Activated CD4-positive, alpha-beta T cell treated with anti-CD3 and anti-CD28 coated beads, Interleukin-2, amount 50 U/mL, for 4 hours (primary cell): ENCODE data around the gene KIF12.

ENCODE experiments used
- DNase-seq, 2 experiments: peaks; one replicate each; pipeline ENCODE4 v3.0.0-alpha.2; 2020

The KIF12 gene

GRCh38 chr9:114123031-114123977 is 24.2 kb upstream of the KIF12 start:
- no peak for DNase-seq

GRCh38 chr9:114122136-114123027 is 23.3 kb upstream of the KIF12 start:
- DNase-seq, result no peak

- DNase-seq, result no peak
Observed at GRCh38 chr9:114121227-114122135, 22.4 kb upstream of the KIF12 start.

- DNase-seq, result no peak
Observed at GRCh38 chr9:114120192-114121014, 21.3 kb upstream of the KIF12 start.

GRCh38 chr9:114119242-114120191 is 20.4 kb upstream of the KIF12 start:
- DNase-seq, result no peak

GRCh38 chr9:114117996-114118830 is 19.1 kb upstream of the KIF12 start:
- DNase-seq, result no peak

- DNase-seq, result no peak
Observed at GRCh38 chr9:114117614-114117995, 18.5 kb upstream of the KIF12 start.

GRCh38 chr9:114116126-114116747 is 17.1 kb upstream of the KIF12 start:
- no peak for DNase-seq

- DNase-seq, result no peak
Observed at GRCh38 chr9:114115654-114116125, 16.6 kb upstream of the KIF12 start.

GRCh38 chr9:114114364-114114763 is 15.3 kb upstream of the KIF12 start:
- no peak for DNase-seq

GRCh38 chr9:114112778-114113584 is 13.9 kb upstream of the KIF12 start:
- no peak for DNase-seq

- no peak for DNase-seq
Observed at GRCh38 chr9:114112325-114112724, 13.2 kb upstream of the KIF12 start.

GRCh38 chr9:114110180-114110579 is 11.1 kb upstream of the KIF12 start:
- DNase-seq, result no peak

GRCh38 chr9:114109124-114109523 is 10.0 kb upstream of the KIF12 start:
- no peak for DNase-seq

- peak; percentile 10 to 30 for DNase-seq
Observed at GRCh38 chr9:114108016-114108833, 9.1 kb upstream of the KIF12 start.

- DNase-seq, result no peak
Observed at GRCh38 chr9:114107286-114108001, 8.4 kb upstream of the KIF12 start.
